Epithelial cell of esophagus (primary cell): ENCODE measurements around the gene CDKAL1.
"Not testable (repeated sequence)": the region's sequence is repeated elsewhere in the genome, so short reads cannot be mapped to it uniquely, and the experiment has no call there.

ENCODE experiments used
- DNase-seq: peaks from one replicate; pipeline ENCODE4 v3.0.0; 2010; ENCODE audit warnings: low read depth
- H3K4me3 ChIP-seq: 2 replicates; pipeline ENCODE4 v1.5.1; 2011; ENCODE audit warnings: mild to moderate bottlenecking, low read length, control low read depth
- CTCF ChIP-seq: IDR thresholded peaks from 2 replicates; pipeline ENCODE4 v1.5.1; 2011; ENCODE audit warnings: low read depth, mild to moderate bottlenecking, low read length, control low read depth, inconsistent platforms; ENCODE audit not compliant: insufficient read depth; ENCODE audit errors: missing control alignments

CDKAL1 gene

GRCh38 chr6:21187485-21187884, 653.2 kb downstream of the CDKAL1 start:
- TF ChIP-seq CTCF: no peak
- no peak for DNase-seq

GRCh38 chr6:21188505-21189223, 654.4 kb downstream of the CDKAL1 start:
- H3K4me3 ChIP-seq: no peak overlapping the region
- peak; percentile 84 for DNase-seq
- no peak for TF ChIP-seq CTCF

More at GRCh38 chr6:21187485-21187884, 653.2 kb downstream of the CDKAL1 start:
- no peak overlapping the region for H3K4me3 ChIP-seq

GRCh38 chr6:21189759-21190158, 655.5 kb downstream of the CDKAL1 start:
- H3K4me3 ChIP-seq: no peak overlapping the region
- no peak for DNase-seq
- no peak for TF ChIP-seq CTCF

GRCh38 chr6:21190701-21191100, 656.4 kb downstream of the CDKAL1 start:
- DNase-seq: no peak
- H3K4me3 ChIP-seq: no peak overlapping the region
- no peak for TF ChIP-seq CTCF

GRCh38 chr6:21193790-21194475, 659.7 kb downstream of the CDKAL1 start:
- H3K4me3 ChIP-seq: no peak overlapping the region
- no peak for TF ChIP-seq CTCF
- DNase-seq: no peak

- H3K4me3 ChIP-seq, DNase-seq: not testable (repeated sequence)
Observed at GRCh38 chr6:21195301-21195700, 661.0 kb downstream of the CDKAL1 start.

- no peak overlapping the region for H3K4me3 ChIP-seq
- no peak for DNase-seq
Observed at GRCh38 chr6:21198032-21198640, 663.9 kb downstream of the CDKAL1 start.

More at GRCh38 chr6:21198032-21198640, 663.9 kb downstream of the CDKAL1 start:
- no peak for TF ChIP-seq CTCF
